ENCODE measurements around the gene CLEC5A.
"Not testable (repeated sequence)": the region's sequence is repeated elsewhere in the genome, so short reads cannot be mapped to it uniquely, and the experiment has no call there.

CLEC5A gene

GRCh38 chr7:141946796-141947195 is at the start of gene CLEC5A:
Gene CLEC5A (minus strand): TSS chr7:141946974. CDS start chr7:141946292, 682 bp downstream.
- DNase-seq = no peak

GRCh38 chr7:141993354-141993753 is 46.6 kb upstream of the CLEC5A start:
- DNase-seq = no peak

GRCh38 chr7:141992688-141993087 is 45.9 kb upstream of the CLEC5A start:
- no peak for DNase-seq

- no peak for DNase-seq
Observed at GRCh38 chr7:141992156-141992555, 45.4 kb upstream of the CLEC5A start.

- DNase-seq = no peak
Observed at GRCh38 chr7:141991140-141991539, 44.4 kb upstream of the CLEC5A start.

GRCh38 chr7:141990011-141990725 is 43.4 kb upstream of the CLEC5A start:
- DNase-seq = no peak

- not testable (repeated sequence) for DNase-seq
Observed at GRCh38 chr7:141987803-141988202, 41.0 kb upstream of the CLEC5A start.

- no peak for DNase-seq
Observed at GRCh38 chr7:141986923-141987322, 40.1 kb upstream of the CLEC5A start.

GRCh38 chr7:141985926-141986325 is 39.2 kb upstream of the CLEC5A start:
- DNase-seq = not testable (repeated sequence)

- DNase-seq = no peak
Observed at GRCh38 chr7:141979568-141979967, 32.8 kb upstream of the CLEC5A start.

- DNase-seq = no peak
Observed at GRCh38 chr7:141978351-141978750, 31.6 kb upstream of the CLEC5A start.

GRCh38 chr7:141976524-141977245 is 29.9 kb upstream of the CLEC5A start:
- DNase-seq = no peak

GRCh38 chr7:141975806-141976523 is 29.2 kb upstream of the CLEC5A start:
- no peak for DNase-seq

GRCh38 chr7:141974831-141975230 is 28.1 kb upstream of the CLEC5A start:
- no peak for DNase-seq

GRCh38 chr7:141973673-141974072 is 26.9 kb upstream of the CLEC5A start, which contains the start of gene TAS2R38:
Gene TAS2R38 (minus strand): TSS chr7:141973773. CDS start chr7:141973689, 84 bp downstream.
- no peak for DNase-seq

- no peak for DNase-seq
Observed at GRCh38 chr7:141960687-141961422, 14.1 kb upstream of the CLEC5A start.

GRCh38 chr7:141956084-141956483 is 9.3 kb upstream of the CLEC5A start:
- DNase-seq = no peak

- DNase-seq = no peak
Observed at GRCh38 chr7:141954334-141954733, 7.6 kb upstream of the CLEC5A start.

- no peak for DNase-seq
Observed at GRCh38 chr7:141952461-141952860, 5.7 kb upstream of the CLEC5A start.

- DNase-seq = no peak
Observed at GRCh38 chr7:141950806-141951205, 4.0 kb upstream of the CLEC5A start.

GRCh38 chr7:141949911-141950310 is 3.1 kb upstream of the CLEC5A start:
- no peak for DNase-seq

- DNase-seq = no peak
Observed at GRCh38 chr7:141949451-141949850, 2.7 kb upstream of the CLEC5A start.

GRCh38 chr7:141949021-141949420 is 2.2 kb upstream of the CLEC5A start:
- no peak for DNase-seq
